Fibroblast of skin of scalp (primary cell): Measurements from ENCODE around the gene SEPTIN2.
"Not testable (repeated sequence)": the region's sequence is repeated elsewhere in the genome, so short reads cannot be mapped to it uniquely, and the experiment has no call there.

Source experiments
- DNase-seq: peaks from one replicate; pipeline ENCODE4 v3.0.0-alpha.2; 2013

The SEPTIN2 gene

GRCh38 chr2:241314226-241315092, 1.3 kb upstream of the SEPTIN2 start:
- peak; percentile 49 for DNase-seq

- DNase-seq: peak; percentile 99
Observed at GRCh38 chr2:241315093-241315878, 439 bp upstream of the SEPTIN2 start, which contains the start of gene HDLBP. Gene HDLBP (minus strand): TSS chr2:241315672. CDS start chr2:241266869, 48,803 bp downstream.

GRCh38 chr2:241316825-241317224, 1.1 kb downstream of the SEPTIN2 start:
- DNase-seq: no peak

- DNase-seq: no peak
Observed at GRCh38 chr2:241317391-241317790, 1.7 kb downstream of the SEPTIN2 start.

DNA sequence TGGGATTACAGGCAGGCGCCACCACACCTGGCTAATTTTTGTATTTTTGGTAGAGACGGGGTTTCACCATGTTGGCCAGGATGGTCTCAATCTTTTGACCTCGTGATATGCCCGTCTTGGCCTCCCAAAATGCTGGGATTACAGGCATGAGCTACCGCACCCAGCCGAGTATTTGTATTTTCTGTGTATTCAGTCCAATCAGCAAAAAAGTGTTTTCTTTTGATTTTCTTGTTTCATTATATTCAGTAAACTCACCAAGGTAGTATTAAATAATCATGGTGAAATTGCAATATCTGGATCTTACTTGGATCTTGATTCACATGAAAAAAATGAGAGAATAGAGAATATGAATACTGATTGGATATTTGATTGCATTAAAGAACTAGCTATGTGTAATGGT, 3.1 kb downstream of the SEPTIN2 start:
- not testable (repeated sequence) for DNase-seq

DNA sequence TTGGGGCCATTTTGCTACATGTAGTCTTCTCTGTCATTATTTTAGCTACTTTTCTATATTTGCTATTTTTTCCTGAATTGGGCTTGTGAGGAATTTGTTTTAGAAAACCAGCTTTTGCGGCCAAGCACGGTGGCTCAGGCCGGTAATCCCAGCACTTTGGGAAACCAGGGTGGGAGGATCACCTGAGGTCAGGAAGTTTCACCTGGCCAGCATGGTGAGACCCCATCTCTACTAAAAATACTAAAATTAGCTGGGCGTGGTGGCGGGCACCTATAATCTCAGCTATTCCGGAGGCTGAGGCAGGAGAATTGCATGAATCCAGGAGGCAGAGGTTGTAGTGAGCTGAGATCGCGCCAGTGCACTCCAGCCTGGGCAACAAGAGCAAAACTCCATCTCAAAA, 4.7 kb downstream of the SEPTIN2 start:
- no peak for DNase-seq

DNA sequence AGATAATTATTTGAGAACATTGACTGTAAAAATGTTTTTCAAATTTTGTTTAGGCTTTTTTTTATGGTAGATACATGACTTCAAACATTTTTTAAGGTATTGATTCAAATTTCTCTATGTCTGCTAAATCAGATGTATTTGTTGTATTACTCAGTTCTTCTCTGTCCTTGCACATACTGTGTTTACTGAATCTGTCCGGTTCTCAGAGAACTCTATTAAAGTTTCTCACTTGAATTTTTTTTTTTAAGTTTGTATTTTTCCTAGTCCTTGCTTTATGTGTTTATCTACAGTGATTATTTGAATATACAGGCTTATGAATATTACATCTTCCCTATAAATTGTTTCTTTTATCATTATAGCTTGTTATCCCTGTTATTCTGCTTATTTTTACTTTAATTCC, 5.3 kb downstream of the SEPTIN2 start:
- DNase-seq: no peak

DNA sequence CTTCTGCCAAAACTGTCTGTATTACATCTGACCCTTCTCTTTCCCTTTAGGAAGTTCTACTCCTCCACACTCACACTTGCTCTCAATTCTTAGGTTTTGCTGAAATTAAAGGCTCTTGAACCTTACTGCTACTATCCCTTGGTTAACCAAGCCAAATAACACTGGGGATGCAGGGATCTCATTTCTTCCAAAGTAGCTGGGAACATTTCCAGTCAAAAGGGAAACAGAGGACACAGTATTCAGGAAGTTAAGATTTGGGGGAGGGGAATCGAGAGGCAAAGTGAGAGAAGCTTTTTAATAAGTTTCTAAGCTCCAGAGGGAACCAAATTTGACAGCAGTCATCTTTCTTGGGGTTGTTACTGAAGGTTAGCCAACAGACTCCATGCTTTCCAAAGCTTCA, 6.2 kb downstream of the SEPTIN2 start:
- no peak for DNase-seq

GRCh38 chr2:241323778-241324177, 8.1 kb downstream of the SEPTIN2 start:
- DNase-seq: no peak

DNA sequence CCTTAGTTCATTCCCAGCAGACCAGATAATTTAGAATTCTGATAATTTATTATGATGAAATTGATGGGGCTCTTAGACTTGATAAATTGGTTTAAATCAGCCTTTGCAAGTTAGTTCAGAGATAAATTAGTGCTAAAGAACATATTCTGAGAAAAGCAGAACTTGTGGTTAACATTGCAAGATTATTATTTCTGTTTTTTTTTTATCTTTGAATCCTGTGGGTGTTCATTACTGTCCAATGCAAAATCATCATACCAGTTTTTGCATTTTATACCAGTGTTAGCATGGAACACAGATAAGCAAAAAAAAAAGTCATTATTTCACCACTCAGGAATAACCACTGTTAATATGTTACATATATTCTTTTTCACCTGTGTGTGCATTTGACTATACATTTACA, 9.1 kb downstream of the SEPTIN2 start:
- no peak for DNase-seq

GRCh38 chr2:241325257-241325656, 9.5 kb downstream of the SEPTIN2 start:
- no peak for DNase-seq

DNA sequence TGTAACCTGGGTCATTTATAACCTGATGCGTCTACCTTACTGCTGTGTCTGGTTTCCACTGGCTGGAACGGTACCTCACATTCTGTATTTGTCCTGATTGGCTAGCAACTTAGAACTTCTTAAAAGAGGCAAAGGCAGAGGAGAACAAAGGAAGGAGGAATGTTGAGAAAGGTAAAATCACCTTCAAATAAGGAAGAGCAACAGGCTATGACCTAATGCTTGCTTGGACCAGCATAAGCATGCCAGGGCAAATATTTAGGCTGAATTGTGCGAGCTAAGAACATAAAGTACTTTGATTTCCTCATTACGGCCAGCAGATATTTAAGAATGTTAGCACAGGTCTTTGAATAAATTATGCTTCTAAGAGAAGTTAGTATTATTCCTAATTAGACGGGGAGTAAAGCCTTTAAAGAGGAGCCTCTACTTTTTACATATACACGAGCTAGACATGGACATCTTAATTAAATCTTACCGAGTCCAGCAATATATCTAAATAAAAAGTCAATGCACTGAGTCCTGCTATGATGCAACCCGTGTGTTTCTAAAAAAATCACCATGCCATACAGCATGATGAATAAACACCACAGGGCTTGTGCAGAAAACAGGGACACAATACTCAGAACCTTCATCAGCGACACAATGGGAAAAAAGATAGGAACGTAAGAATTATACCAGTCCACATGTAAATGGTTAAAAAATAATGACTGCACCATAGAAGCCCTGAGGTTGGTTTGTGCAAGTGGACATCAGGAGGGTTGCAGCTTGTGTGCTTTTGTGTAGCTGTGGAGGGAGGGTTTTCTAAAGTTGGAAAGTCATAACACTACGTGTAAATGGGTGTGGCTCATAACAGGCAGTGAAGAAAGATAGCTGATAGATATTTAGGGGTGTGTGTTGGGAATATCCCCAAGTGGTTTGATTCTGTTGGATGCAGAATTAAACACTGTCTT, 14.2 kb downstream of the SEPTIN2 start:
- DNase-seq: no peak

DNA sequence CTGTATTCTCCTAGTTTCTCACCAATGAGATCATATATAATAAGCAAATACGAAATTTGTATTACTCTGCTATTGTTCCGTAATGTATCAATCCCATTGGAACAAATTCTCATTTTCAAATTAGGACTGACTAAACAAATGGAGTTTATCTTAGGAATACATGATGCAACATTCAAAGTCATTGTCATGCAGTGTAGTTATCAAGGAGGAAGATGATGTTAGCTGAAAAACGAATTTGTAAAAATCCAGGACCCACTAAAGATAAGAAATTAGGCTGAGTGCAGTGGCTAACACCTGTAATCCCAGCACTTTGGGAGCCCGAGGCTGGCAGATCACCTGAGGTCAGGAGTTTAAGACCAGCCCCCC, 14.9 kb downstream of the SEPTIN2 start:
- DNase-seq: no peak

- DNase-seq: no peak
Observed at GRCh38 chr2:241334813-241335212, 19.1 kb downstream of the SEPTIN2 start.

- DNase-seq: no peak
Observed at GRCh38 chr2:241339839-241340630, 24.3 kb downstream of the SEPTIN2 start.

GRCh38 chr2:241340631-241341163, 25.0 kb downstream of the SEPTIN2 start:
- no peak for DNase-seq

DNA sequence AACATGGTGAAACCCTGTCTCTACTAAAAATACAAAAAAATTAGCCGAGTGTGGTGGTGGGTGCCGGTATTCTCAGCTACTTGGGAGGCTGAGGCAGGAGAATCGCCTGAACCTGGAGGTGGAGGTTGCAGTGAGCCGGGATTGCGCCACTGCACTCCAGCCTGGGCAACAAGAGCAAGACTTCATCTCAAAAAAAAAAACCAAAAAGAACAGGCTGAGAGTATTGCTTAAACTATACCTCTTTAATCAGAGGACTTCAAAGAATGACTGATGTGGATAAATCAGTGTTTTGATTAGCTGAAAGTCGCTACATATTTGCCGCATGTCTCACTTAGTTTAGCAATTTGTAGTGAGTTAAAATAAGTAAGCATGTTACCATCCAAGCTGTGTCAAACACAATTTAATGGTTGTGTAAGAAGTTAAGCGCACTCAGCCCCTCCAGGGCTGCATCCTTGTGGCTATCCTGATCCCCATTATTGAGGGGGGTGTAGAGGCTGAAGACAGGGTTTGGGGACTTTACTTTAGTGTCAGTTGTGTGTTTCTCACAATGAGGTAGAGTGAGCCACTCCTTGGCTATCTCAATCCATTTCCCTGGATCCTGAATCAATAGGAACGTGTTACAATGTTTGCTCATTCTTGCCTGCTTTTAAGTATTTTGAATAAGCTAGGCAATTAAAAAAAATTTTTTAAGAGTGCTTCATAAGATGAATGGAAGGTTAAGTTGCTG, 29.4 kb downstream of the SEPTIN2 start:
- peak; percentile 18 for DNase-seq

DNA sequence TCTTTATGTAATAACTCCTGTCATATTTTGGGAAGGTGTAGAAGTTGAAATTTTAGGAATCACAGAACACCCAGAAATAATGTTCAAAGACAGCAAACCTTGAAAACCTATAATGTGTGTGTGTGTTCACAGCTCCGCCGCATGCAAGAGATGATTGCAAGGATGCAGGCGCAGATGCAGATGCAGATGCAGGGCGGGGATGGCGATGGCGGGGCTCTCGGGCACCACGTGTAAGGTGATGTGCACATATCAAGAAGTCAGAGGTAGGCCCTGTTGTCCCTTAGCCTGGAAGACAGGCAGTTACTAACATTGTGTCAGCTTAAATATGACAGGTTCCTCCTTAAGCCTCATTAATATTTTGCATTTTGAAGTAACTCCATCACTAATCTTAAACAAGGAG, 34.2 kb downstream of the SEPTIN2 start:
- no peak for DNase-seq

DNA sequence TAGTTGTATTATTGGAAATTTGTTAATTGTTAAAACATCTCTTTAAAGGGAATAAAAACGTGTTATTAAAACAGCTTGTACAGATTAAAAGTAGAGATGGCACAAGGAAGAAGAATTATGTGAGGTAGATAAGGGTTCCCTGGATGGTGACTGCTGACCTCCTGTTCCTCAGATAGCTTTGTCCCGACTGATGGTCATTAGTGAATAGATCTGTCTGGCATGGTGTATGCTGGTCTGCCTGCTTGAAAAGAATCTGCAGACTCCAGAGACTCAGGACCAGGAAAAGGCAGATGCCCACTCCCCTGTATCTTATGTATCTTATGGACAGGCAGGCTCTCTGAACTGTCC, 34.8 kb downstream of the SEPTIN2 start:
- no peak for DNase-seq

- no peak for DNase-seq
Observed at GRCh38 chr2:241350878-241351639, 35.3 kb downstream of the SEPTIN2 start.
